G401.6 (cell line): Measurements from ENCODE around the gene SNORC.

Experiments used
- FAIRE-seq: peaks from 2 replicates; lab custom pipeline; 2012; peaks lifted over from hg19 to GRCh38; lab: Jason Lieb, UNC

Gene SNORC

GRCh38 chr2:232869138-232870017 lies 686 bp upstream of the SNORC start:
- FAIRE-seq, result no peak

- no peak for FAIRE-seq
These were observed 805 bp downstream of the SNORC start for GRCh38 chr2:232870766-232871371.

- FAIRE-seq, result no peak
These were observed 1.4 kb downstream of the SNORC start for GRCh38 chr2:232871418-232871834.

GRCh38 chr2:232871835-232872736 lies 2.0 kb downstream of the SNORC start:
- FAIRE-seq, result no peak

- FAIRE-seq, result no peak
These were observed 2.8 kb downstream of the SNORC start for GRCh38 chr2:232872826-232873225.

GRCh38 chr2:232873292-232873908 lies 3.3 kb downstream of the SNORC start:
- no peak for FAIRE-seq

- FAIRE-seq, result no peak
These were observed 4.0 kb downstream of the SNORC start for GRCh38 chr2:232873909-232874641.

GRCh38 chr2:232874677-232875223 lies 4.7 kb downstream of the SNORC start:
- FAIRE-seq, result no peak

- no peak for FAIRE-seq
These were observed 5.4 kb downstream of the SNORC start for GRCh38 chr2:232875256-232876121.

- no peak for FAIRE-seq
These were observed 6.3 kb downstream of the SNORC start for GRCh38 chr2:232876161-232876977.

GRCh38 chr2:232876978-232877441 lies 6.9 kb downstream of the SNORC start:
- FAIRE-seq, result no peak

GRCh38 chr2:232877940-232878511 lies 8.0 kb downstream of the SNORC start:
- no peak for FAIRE-seq

GRCh38 chr2:232878855-232879617 lies 9.0 kb downstream of the SNORC start:
- no peak for FAIRE-seq

GRCh38 chr2:232879618-232880494 lies 9.8 kb downstream of the SNORC start:
- FAIRE-seq, result no peak

- FAIRE-seq, result no peak
These were observed 10.8 kb downstream of the SNORC start for GRCh38 chr2:232880764-232881351.

GRCh38 chr2:232882085-232882484 lies 12.0 kb downstream of the SNORC start:
- FAIRE-seq, result no peak
